BLaER1 (cell line): Measurements from ENCODE around the gene HOXC5.
"Not testable (repeated sequence)": the region's sequence is repeated elsewhere in the genome, so short reads cannot be mapped to it uniquely, and the experiment has no call there.

ENCODE experiments used
- H3K27ac ChIP-seq: shearing (Covaris generic); formaldehyde crosslinking; 2 replicates; pipeline ENCODE4 v1.8.1; 2022
- H3K27me3 ChIP-seq: shearing (Covaris generic); formaldehyde crosslinking; 2 replicates; pipeline ENCODE4 v1.8.1; 2022
- H3K36me3 ChIP-seq: shearing (Covaris generic); formaldehyde crosslinking; 2 replicates; pipeline ENCODE4 v1.8.1; 2022
- H3K4me1 ChIP-seq: shearing (Covaris generic); formaldehyde crosslinking; 2 replicates; pipeline ENCODE4 v1.8.1; 2022
- H3K4me2 ChIP-seq: shearing (Covaris generic); formaldehyde crosslinking; 2 replicates; pipeline ENCODE4 v1.8.1; 2022
- H3K4me3 ChIP-seq: shearing (Covaris generic); formaldehyde crosslinking; 2 replicates; pipeline ENCODE4 v1.8.1; 2022
- H3K9ac ChIP-seq: shearing (Covaris generic); formaldehyde crosslinking; 2 replicates; pipeline ENCODE4 v1.8.1; 2022
- H3K9me3 ChIP-seq: shearing (Covaris generic); formaldehyde crosslinking; 2 replicates; pipeline ENCODE4 v1.8.1; 2022
- H4K20me1 ChIP-seq: shearing (Covaris generic); formaldehyde crosslinking; 2 replicates; pipeline ENCODE4 v1.8.1; 2022
- Cebpa-rat ChIP-seq: shearing (Covaris generic); IDR thresholded peaks from 2 replicates; pipeline ENCODE4 v1.8.1; 2022

Gene HOXC5

DNA sequence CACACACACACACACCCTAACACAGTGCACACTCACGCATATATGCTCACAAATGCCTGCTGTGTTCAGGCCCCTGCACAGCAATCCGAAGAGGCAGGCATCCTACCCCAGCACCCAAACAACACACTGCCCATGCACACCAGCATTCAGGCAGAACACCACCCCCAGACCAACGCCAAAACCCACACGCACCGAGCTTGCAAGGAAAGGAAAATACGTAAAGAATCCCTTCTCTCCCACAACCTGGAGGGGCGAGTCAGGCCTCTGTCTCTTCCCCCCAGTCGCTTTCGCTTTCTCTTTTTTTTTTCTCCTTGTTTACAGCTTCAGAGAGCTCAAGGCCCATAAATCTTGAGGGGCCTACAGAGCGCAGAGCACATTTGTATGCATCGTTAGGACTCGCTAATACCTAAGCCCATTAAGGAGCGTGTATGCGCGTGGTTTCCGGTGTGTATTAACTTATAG is 48.2 kb downstream of the HOXC5 start:
- H3K9ac ChIP-seq, H3K4me2 ChIP-seq, H3K4me3 ChIP-seq, H3K4me1 ChIP-seq, H3K9me3 ChIP-seq, H3K27ac ChIP-seq, H4K20me1 ChIP-seq, H3K36me3 ChIP-seq: not testable (repeated sequence)
- H3K27me3 ChIP-seq, result peaks cover 92% of the 10 kb centered on the region

DNA sequence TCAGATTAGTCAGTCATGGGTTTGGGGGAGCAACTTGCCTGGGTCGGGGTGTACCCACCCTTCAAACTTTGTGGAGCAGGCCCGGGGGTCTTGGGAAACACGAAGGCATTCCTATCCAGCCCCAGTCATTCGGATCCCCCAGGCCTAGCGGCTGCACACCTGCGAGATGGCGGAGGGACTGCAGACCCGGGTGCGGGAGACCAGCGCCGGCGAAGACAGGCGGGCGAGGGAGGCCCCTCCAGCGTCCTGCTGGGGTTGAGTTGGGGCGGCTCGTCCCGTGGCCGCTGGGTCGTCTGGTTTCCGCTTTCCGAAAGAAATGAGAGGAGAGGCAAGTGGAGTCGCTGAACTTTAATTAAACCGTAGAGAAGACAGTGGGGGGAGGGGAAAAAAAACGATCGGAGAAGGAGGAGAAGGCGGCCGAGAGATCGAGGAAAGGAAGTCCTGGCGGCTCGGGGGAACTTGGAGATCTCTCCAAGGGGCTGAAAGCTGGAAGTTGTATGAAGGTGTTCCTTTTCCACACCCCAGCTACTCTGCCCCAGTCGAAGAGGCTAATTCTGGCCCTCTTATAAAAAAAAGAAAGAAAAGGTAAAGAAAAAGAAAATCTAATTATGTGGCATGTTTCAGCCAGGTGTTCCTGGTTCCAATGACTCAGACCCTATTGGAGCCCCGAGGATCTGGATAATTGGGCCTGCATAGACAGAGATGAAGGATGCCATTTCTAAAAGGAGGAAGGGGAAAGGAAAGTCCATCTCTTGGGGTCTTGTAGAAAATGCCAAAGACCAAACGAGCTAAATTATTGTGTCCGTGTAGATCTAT is 48.9 kb downstream of the HOXC5 start:
- not testable (repeated sequence) for H3K4me2 ChIP-seq, H3K4me1 ChIP-seq, H3K9ac ChIP-seq, H3K9me3 ChIP-seq, H3K27ac ChIP-seq, H3K4me3 ChIP-seq, H3K36me3 ChIP-seq, H4K20me1 ChIP-seq
- peaks cover 92% of the 10 kb centered on the region for H3K27me3 ChIP-seq

DNA sequence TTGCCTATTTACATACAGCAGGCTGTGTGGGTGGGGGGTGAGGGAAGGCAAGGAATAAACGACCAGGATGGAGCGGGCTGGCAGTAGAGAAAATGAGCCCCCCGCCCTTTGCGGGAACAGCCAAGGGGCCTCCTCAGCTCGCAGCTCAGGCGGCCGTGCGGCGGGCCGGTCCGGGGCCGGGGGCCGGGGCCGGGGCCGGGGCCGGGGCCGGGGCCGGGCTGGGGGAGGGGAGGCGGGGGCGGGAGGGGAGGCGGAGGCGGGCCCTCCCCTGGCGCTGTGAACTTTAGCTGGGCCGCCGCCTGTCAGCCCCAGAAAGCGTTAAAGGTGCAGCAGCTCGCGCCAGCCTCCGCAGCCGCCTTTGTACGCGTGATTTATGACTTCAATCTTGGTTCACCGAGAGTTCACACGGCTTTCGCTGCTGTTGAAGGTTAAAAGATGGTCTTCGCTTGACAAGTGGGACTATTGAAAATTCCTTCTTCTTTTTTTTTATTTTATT is 49.6 kb downstream of the HOXC5 start:
- Histone ChIP-seq H3K27ac (no peak overlapping the region), H3K4me3 (no peak overlapping the region)

More for the DNA sequence above, 49.6 kb downstream of the HOXC5 start:
- no peak for TF ChIP-seq Cebpa-rat
- peaks cover 90% of the 10 kb centered on the region for H3K27me3 ChIP-seq
- no peaks in the 10 kb centered on the region for H3K36me3 ChIP-seq
- no peak overlapping the region for H3K4me2 ChIP-seq
- no peaks in the 10 kb centered on the region for H3K4me1 ChIP-seq
- no peaks in the 10 kb centered on the region for H3K9me3 ChIP-seq
- H4K20me1 ChIP-seq, result peaks cover 7% of the 10 kb centered on the region; the same call in 1 of the 2 replicates
- no peak overlapping the region for H3K9ac ChIP-seq
